Erythroblast (primary cell): ENCODE results near the gene TAF1.

Experiments
- GATA1 ChIP-seq: IDR thresholded peaks from 2 replicates; pipeline ENCODE4 v1.6.1; 2011; ENCODE audit warnings: low read depth, mild to moderate bottlenecking, control low read depth, low read length, moderate library complexity
- POLR2A ChIP-seq: IDR thresholded peaks from 2 replicates; pipeline ENCODE4 v1.6.1; 2011; ENCODE audit warnings: mild to moderate bottlenecking, low read length

DNA sequence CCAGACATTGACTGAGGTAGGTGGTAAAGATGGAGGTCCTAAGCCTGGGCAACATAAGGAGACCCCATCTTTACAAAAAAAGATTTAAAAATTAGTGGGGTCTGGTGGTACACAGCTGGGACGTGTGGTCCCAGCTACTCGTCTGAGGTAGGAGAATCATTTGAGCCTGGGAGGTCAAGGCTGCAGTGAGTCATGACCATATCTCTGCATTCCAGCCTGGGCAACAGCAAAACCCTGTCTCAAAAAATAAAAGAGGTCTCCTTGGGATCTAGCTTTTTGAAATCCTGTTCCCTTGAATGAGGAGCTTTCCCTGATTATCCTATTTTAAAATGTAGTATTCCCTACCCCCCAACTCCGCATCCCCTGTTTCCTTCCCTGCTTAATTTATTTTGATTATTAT is 88.1 kb downstream of the TAF1 start:
- TF ChIP-seq POLR2A (no peak), GATA1 (no peak)
